ENCODE measurements around the gene LRP11. TPM values are rescaled to one million over a fixed set of nuclear protein-coding genes. Genes with fewer than 3 reads are reported as not detected.
"Not testable (repeated sequence)": the region's sequence is repeated elsewhere in the genome, so short reads cannot be mapped to it uniquely, and the experiment has no call there.

The LRP11 gene
- total RNA-seq, 2 experiments from 2014 or later: 1.5 TPM

DNA sequence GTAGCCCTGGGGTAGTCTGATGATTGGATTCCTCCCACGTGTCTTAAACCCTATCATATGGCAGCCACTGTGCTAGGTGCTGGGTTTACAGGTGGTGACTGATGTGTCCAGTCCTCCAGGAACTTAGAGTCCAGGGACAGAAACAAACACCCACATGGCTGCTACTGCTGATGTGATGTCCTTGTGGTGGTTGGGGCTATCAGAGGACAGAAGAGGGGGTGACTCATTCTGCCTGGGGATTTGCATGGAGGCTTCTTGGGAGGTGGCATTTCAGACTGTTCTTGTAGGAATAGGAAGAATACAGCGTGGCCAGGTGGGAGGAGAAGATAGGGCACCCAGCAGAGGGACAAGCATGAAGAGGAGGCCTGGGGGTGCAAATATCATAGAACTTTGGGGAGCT, 48.9 kb upstream of the LRP11 start:
- TF ChIP-seq EZH2phosphoT487 (IDR thresholded peaks at IDR 0.05; ENCODE audit: borderline replicate concordance, low read depth, low read length): no peak
- TF ChIP-seq, protein P1, sequence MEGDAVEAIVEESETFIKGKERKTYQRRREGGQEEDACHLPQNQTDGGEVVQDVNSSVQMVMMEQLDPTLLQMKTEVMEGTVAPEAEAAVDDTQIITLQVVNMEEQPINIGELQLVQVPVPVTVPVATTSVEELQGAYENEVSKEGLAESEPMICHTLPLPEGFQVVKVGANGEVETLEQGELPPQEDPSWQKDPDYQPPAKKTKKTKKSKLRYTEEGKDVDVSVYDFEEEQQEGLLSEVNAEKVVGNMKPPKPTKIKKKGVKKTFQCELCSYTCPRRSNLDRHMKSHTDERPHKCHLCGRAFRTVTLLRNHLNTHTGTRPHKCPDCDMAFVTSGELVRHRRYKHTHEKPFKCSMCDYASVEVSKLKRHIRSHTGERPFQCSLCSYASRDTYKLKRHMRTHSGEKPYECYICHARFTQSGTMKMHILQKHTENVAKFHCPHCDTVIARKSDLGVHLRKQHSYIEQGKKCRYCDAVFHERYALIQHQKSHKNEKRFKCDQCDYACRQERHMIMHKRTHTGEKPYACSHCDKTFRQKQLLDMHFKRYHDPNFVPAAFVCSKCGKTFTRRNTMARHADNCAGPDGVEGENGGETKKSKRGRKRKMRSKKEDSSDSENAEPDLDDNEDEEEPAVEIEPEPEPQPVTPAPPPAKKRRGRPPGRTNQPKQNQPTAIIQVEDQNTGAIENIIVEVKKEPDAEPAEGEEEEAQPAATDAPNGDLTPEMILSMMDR (conservative IDR thresholded peaks at IDR 0.05; ENCODE audit: low read length): no peak
- no peak overlapping the region for H3K4me2 ChIP-seq (ENCODE audit: low read length)
- 0 out of 2 replicates have a peak, but pooled peaks cover 8% of the 10 kb centered on the region for H3K9me3 ChIP-seq (ENCODE audit: low read length)
- no peak overlapping the region for H2AFZ ChIP-seq (ENCODE audit: low read length)
- BruUV-seq (replicated peaks): no TSS peak
- no peaks in the 10 kb centered on the region for H4K20me1 ChIP-seq (ENCODE audit: insufficient read depth, low read length)
- no peaks in the 10 kb centered on the region for H3K4me1 ChIP-seq (ENCODE audit: insufficient read depth, low read length, poor library complexity, severe bottlenecking)
- no peaks in the 10 kb centered on the region for H3K79me2 ChIP-seq (ENCODE audit: insufficient read depth, low read depth, low read length)
- no peaks in the 10 kb centered on the region for H3K9me2 ChIP-seq (ENCODE audit: insufficient read depth, low read length)
- no peak overlapping the region for H3K27ac ChIP-seq (ENCODE audit: low read depth, low read length, poor library complexity, severe bottlenecking)
- H3K4me3 ChIP-seq (ENCODE audit: low read depth, low read length, poor library complexity, severe bottlenecking): no peak overlapping the region
- POLR2A ChIA-PET: no interaction called here
- DNase-seq (ENCODE audit: low spot score): no peak
- intact Hi-C loops (cut with micrococcal nuclease; ENCODE audit: unreplicated experiment): no loop called here
- CTCF ChIA-PET (ENCODE audit: unreplicated experiment): no interaction called here
- no peaks in the 10 kb centered on the region for H3K36me3 ChIP-seq (ENCODE audit: insufficient read depth, low read length)

DNA sequence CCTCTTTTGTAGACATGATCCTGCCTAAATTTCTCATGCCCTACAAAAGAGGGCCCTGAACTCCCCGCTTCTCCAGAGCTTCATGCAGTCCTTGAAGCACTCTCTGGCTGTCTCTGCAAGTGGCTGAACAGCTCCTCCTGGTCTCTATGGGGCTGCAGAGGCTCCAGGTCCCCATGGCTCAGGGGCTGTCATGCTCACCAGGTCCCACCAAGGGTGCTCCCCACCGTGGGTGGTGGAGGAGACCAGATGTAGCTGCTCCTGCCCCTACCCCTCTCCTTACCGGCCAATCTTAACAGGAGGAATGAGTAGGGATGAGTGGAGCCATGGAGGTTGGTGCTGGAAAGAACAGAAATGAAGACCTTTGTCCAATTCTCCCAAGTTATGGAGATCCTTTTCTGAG, 48.5 kb upstream of the LRP11 start:
- H3K79me2 ChIP-seq (ENCODE audit: insufficient read depth, low read depth, low read length); H3K4me3 ChIP-seq (ENCODE audit: low read depth, low read length, poor library complexity, severe bottlenecking); intact Hi-C loops (cut with micrococcal nuclease; ENCODE audit: unreplicated experiment); H3K4me2 ChIP-seq (ENCODE audit: low read length); H3K9me2 ChIP-seq (ENCODE audit: insufficient read depth, low read length); H3K9me3 ChIP-seq (ENCODE audit: low read length); DNase-seq (ENCODE audit: low spot score); H3K4me1 ChIP-seq (ENCODE audit: insufficient read depth, low read length, poor library complexity, severe bottlenecking); H3K27ac ChIP-seq (ENCODE audit: low read depth, low read length, poor library complexity, severe bottlenecking); BruUV-seq (replicated peaks); H2AFZ ChIP-seq (ENCODE audit: low read length); H3K36me3 ChIP-seq (ENCODE audit: insufficient read depth, low read length); H4K20me1 ChIP-seq (ENCODE audit: insufficient read depth, low read length): not testable (repeated sequence)
- ChIA-PET POLR2A (interaction anchor here (0.6 kb wide), 1 partner anchor 479 kb away, joined by 4 read pairs; no protein-coding TSS in a partner anchor), CTCF (ENCODE audit: unreplicated experiment) (interaction anchor here (0.6 kb wide), 1 partner anchor 81 kb away, joined by 3 read pairs; no protein-coding TSS in a partner anchor)

DNA sequence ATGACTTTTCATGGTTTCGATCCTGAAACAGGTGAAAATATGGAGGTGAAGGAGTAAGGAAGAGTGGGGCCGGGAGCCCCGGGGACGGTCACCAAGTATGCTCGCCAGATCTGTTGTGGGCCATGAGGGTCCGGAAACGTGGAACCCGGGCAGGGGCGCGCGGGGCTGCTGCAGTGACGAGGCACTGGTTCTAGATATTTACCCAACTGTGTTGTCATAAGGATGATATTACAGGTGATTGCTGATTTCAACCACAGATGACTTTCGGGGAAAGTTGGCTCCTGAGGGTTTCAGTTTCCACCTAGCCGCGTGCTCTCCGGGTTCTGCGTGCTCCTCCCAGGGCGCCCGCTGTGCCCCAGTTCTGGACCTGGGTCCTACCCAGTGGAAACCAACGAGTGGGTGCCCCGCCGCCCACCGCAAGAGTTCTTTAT, 46.6 kb upstream of the LRP11 start:
- H4K20me1 ChIP-seq (ENCODE audit: insufficient read depth, low read length): no peaks in the 10 kb centered on the region
- H3K4me1 ChIP-seq (ENCODE audit: insufficient read depth, low read length, poor library complexity, severe bottlenecking): no peaks in the 10 kb centered on the region
- no peak overlapping the region for H3K27ac ChIP-seq (ENCODE audit: low read depth, low read length, poor library complexity, severe bottlenecking)
- ChIA-PET POLR2A (no interaction called here), CTCF (ENCODE audit: unreplicated experiment) (no interaction called here)
- DNase-seq (ENCODE audit: low spot score): no peak
- H3K9me3 ChIP-seq (ENCODE audit: low read length): 0 out of 2 replicates have a peak, but pooled peaks cover 10% of the 10 kb centered on the region
- intact Hi-C loops (cut with micrococcal nuclease; ENCODE audit: unreplicated experiment): no loop called here
- TF ChIP-seq EZH2phosphoT487 (IDR thresholded peaks at IDR 0.05; ENCODE audit: borderline replicate concordance, low read depth, low read length): no peak
- TF ChIP-seq, protein P1 (conservative IDR thresholded peaks at IDR 0.05; ENCODE audit: low read length): no peak
- no peaks in the 10 kb centered on the region for H3K9me2 ChIP-seq (ENCODE audit: insufficient read depth, low read length)
- H3K4me3 ChIP-seq (ENCODE audit: low read depth, low read length, poor library complexity, severe bottlenecking): no peak overlapping the region
- no peak overlapping the region for H3K4me2 ChIP-seq (ENCODE audit: low read length)
- H3K36me3 ChIP-seq (ENCODE audit: insufficient read depth, low read length): no peaks in the 10 kb centered on the region
- BruUV-seq (replicated peaks): no TSS peak
- H3K79me2 ChIP-seq (ENCODE audit: insufficient read depth, low read depth, low read length): no peaks in the 10 kb centered on the region
- H2AFZ ChIP-seq (ENCODE audit: low read length): no peak overlapping the region

Measured in OCI-LY7 (cell line).